GM12872 (cell line): ENCODE measurements around the gene CCDC93.

ENCODE experiments used
- CTCF ChIP-seq: IDR thresholded peaks from 3 replicates; pipeline ENCODE4 v1.5.1; 2011; ENCODE audit warnings: low read depth, mild to moderate bottlenecking, low read length, moderate library complexity; ENCODE audit not compliant: insufficient read depth

Gene CCDC93

GRCh38 chr2:118044103-118044716, 30.3 kb upstream of the CCDC93 start:
- TF ChIP-seq CTCF = no peak

- no peak for TF ChIP-seq CTCF
These were observed 27.0 kb upstream of the CCDC93 start for GRCh38 chr2:118040891-118041290.

- peak; percentile 80 for TF ChIP-seq CTCF
These were observed 18.5 kb upstream of the CCDC93 start for GRCh38 chr2:118032169-118033013.

GRCh38 chr2:118031566-118031965, 17.7 kb upstream of the CCDC93 start:
- TF ChIP-seq CTCF = no peak

GRCh38 chr2:118029025-118029424, 15.2 kb upstream of the CCDC93 start:
- TF ChIP-seq CTCF = no peak

DNA sequence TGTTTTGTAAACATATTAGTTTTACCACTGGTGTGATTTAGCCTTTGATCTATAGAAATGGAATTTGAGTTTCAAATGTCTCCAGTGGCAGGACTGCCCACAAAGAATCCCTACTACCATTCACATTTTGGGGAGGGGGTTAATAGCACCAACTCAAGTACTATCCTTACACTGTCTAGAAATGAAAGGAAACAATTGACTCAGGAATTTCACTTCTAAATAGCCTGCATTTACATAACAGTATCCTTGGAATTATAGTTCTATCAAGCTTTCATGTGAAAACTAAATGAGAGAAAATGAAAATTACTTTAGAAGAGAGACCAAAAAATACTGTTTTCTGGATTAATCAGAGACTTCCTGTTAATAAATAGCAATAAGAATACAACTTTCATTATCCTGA, 7.5 kb upstream of the CCDC93 start:
- no peak for TF ChIP-seq CTCF

GRCh38 chr2:118019821-118020220, 6.0 kb upstream of the CCDC93 start:
- TF ChIP-seq CTCF = no peak
